ENCODE results near the gene ERCC8. TPM values are rescaled to one million over a fixed set of nuclear protein-coding genes. Genes with fewer than 3 reads are reported as not detected.

Gene ERCC8
- total and polyA plus RNA-seq, 9 of the 15 experiments (the other 6 are each of a cell fraction or from before 2014, with no cell fraction given), result 10.1 to 41.8 (median 24.4) TPM

- H2AFZ ChIP-seq (ENCODE audit: low read depth, low read length), result no peak overlapping the region
- 71% methylated on average over 8 of the region's 11 CpGs for WGBS (ENCODE audit: insufficient coverage, low coverage, missing lambda C conversion rate)
- H3K27me3 ChIP-seq (ENCODE audit: control insufficient read depth in 2 of 2, insufficient read depth in 2 of 2, low read length in 2 of 2), result no peaks in the 10 kb centered on the region
- no peak for FAIRE-seq
- no peak for ATAC-seq
- TF ChIP-seq PCBP1 (IDR thresholded peaks at IDR 0.05; ENCODE audit: low read depth, low read length, poor library complexity, severe bottlenecking) (no peak), TFAM (CRISPR knock-in tag; conservative IDR thresholded peaks at IDR 0.05) (no peak), HNRNPH1 (optimal IDR thresholded peaks at IDR 0.05; ENCODE audit: low read depth, low read length) (no peak), ZFPM2 (CRISPR knock-in tag; IDR thresholded peaks at IDR 0.05) (no peak), ZNF444 (CRISPR knock-in tag; IDR thresholded peaks at IDR 0.05) (no peak), KHSRP (IDR thresholded peaks at IDR 0.05) (no peak), HDGF (IDR thresholded peaks at IDR 0.05) (no peak), BMI1 (IDR thresholded peaks at IDR 0.05; ENCODE audit: low read length) (no peak), ZNF584 (CRISPR knock-in tag; IDR thresholded peaks at IDR 0.05; ENCODE audit: low read depth) (no peak), RBM17 (IDR thresholded peaks at IDR 0.05; ENCODE audit: borderline replicate concordance, low read depth, low read length) (no peak), NR2F6 (CRISPR knock-in tag; IDR thresholded peaks at IDR 0.05) (no peak), NCOA1 (IDR thresholded peaks at IDR 0.05; ENCODE audit: low read depth) (no peak), SPI1 (IDR thresholded peaks at IDR 0.05; ENCODE audit: borderline replicate concordance, low read depth, low read length) (no peak), ZNF134 (CRISPR knock-in tag; conservative IDR thresholded peaks at IDR 0.05) (no peak), ZNF354B (CRISPR knock-in tag; IDR thresholded peaks at IDR 0.05) (no peak), NR2C2 (CRISPR knock-in tag; IDR thresholded peaks at IDR 0.05) (no peak), NR2C2 (tag; IDR thresholded peaks at IDR 0.05) (no peak), ETV5 (CRISPR knock-in tag; IDR thresholded peaks at IDR 0.05; ENCODE audit: low read depth) (no peak), NFATC3 (IDR thresholded peaks at IDR 0.05) (no peak), CSDE1 (IDR thresholded peaks at IDR 0.05) (no peak), NR2C1 (IDR thresholded peaks at IDR 0.05) (no peak), NR2C1 (tag; IDR thresholded peaks at IDR 0.05) (no peak)
- no peak overlapping the region for H3K4me2 ChIP-seq (ENCODE audit: insufficient read depth, low read length)
- H4K20me1 ChIP-seq (replicated peaks; ENCODE audit: control insufficient read depth, insufficient read depth, low read length), result no peaks in the 10 kb centered on the region
- H3K4me1 ChIP-seq (replicated peaks in 1 of 2; ENCODE audit: control insufficient read depth in 2 of 2, insufficient read depth in 2 of 2, low read length in 2 of 2), result no peaks in the 10 kb centered on the region
- no peak overlapping the region for H3K4me3 ChIP-seq
- in situ Hi-C loops (cut with MboI) (no loop called here), intact Hi-C loops (cut with micrococcal nuclease) (no loop called here)
- BruUV-seq (replicated peaks), result no TSS peak
- H3K36me3 ChIP-seq (ENCODE audit: control insufficient read depth, insufficient read depth, low read length), result peaks cover 3% of the 10 kb centered on the region; the same call in 1 of the 3 replicates
- H3K9me1 ChIP-seq (ENCODE audit: control insufficient read depth, insufficient read depth, low read length), result no peaks in the 10 kb centered on the region
- H3K27ac ChIP-seq (ENCODE audit: extremely low read depth, low read depth, low read length), result no peak overlapping the region
- POLR2A ChIA-PET, result no interaction called here
- DNase-seq (ENCODE audit: extremely low read depth in 1 of 4, low spot score in 3 of 4), result no peak
- no peak overlapping the region for H3K9ac ChIP-seq (ENCODE audit: insufficient read depth in 1 of 2, low read depth in 2 of 2, low read length in 2 of 2)
- CTCF ChIA-PET (ENCODE audit: low intra/inter-chr PET ratio), result no interaction called here
- H3K79me2 ChIP-seq (ENCODE audit: control insufficient read depth, insufficient read depth, low read length), result no peaks in the 10 kb centered on the region
- H3K9me3 ChIP-seq (replicated peaks; ENCODE audit: control insufficient read depth, insufficient read depth, low read depth, low read length), result peaks cover 9% of the 10 kb centered on the region
Observed at GRCh38 chr5:60993875-60994571, 49.2 kb upstream of the ERCC8 start.

Data from K562 (cell line).